A172 (cell line): Measurements from ENCODE around the gene PLXND1. TPM values are rescaled to one million over a fixed set of nuclear protein-coding genes. Genes with fewer than 3 reads are reported as not detected.
"Not testable (repeated sequence)": the region's sequence is repeated elsewhere in the genome, so short reads cannot be mapped to it uniquely, and the experiment has no call there.

ENCODE experiments used
- DNase-seq: peaks from one replicate; pipeline ENCODE4 v3.0.0-alpha.2; 2015; ENCODE audit warnings: low spot score
- total RNA-seq: library from RNA; depleted of rRNA; stranded (reverse); fragments of >200 nt; shearing (Covaris generic); gene quantifications from 2 replicates; pipeline ENCODE4 v1.2.3, GENCODE V29; 2014

The PLXND1 gene
- total RNA-seq, 1 experiment from 2014 or later = 210 TPM

DNA sequence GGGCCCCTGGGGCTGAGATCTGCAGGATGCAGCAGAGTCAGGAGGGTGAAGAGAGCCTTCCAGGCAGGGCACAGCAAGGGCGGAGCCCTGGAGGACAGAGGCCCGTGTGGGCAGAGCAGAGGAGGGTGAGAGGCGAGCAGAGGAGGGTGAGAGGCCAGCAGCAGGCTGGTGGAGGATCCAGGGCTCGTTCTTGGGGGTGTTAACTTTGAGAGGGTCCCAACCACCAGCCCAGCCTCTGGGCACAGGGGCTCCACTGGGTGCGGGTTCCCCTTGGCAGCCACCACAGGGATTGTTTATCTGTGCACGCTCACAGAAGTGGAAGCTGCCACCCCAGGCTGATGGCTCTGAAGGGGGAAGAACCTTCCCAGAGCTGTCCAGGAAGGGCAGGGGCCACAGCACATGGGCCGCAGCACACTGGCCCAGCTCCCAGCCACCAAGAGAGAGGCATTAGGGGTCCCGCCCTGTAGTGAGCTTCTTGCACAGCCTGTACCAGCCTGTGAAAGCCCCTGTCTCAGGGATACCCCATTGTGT, 9.3 kb upstream of the PLXND1 start:
- DNase-seq = no peak

DNA sequence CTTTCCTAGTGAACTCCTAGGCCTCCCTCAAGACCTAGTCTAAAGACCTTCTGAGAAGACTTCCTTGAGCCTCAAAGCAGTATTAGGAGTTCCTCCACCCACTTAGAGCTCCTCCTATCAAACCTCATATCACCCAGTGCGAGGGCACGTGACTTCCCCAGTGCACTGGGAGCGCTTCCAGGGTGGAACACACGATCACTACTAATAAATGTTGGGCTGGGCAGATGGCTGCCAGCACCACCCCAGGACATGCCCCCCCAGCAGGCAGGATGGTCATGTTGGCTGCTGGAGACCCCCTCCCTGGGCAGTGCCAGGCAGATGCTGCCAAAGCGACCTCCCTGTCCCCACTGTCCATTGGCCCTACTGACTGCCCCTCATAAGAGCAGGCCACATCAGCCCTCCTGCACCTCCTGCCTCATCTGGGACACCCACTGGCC, 8.5 kb upstream of the PLXND1 start:
- peak; percentile 61 for DNase-seq

GRCh38 chr3:129614435-129614834, 8.0 kb upstream of the PLXND1 start:
- DNase-seq = no peak

- no peak for DNase-seq
These were observed 6.9 kb upstream of the PLXND1 start for GRCh38 chr3:129613367-129613740.

- peak; percentile 92 for DNase-seq
These were observed 6.3 kb upstream of the PLXND1 start for GRCh38 chr3:129612534-129613366.

DNA sequence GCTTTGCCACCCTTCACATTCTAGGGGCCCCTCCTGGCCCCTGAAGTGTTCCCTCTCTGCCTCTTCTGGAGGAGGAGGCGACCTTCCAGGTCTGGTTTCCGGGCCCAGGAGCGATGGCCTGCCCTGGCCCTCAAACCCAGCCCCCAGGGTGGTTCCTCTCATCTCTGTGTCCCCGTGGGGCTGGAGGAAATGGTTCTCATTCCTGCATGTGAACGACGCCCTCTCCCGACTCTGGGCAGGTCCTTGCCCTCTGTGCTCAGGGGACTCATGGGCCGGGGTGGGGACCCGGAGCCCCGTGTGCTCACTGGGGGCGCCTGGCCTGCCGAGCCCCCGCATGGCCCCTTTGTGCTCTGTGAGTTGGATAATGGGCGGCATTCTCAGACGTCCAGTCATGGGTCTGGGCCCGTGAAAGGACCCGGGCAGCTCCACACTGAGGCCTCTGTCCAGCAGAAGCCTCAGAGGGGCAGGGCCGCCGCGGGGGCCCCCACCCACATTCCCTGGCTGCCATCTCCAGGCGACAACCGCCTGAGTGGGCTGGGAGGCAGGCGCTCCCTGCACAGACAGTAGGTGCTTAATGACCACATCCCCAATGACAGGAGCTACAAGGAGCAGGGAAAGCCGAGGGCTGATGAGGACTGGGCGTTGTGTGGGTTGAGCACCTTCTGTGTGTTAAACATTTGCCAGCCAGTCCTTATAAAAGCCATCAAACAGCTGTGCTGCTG, 5.5 kb upstream of the PLXND1 start:
- DNase-seq = peak; percentile 89

- DNase-seq = no peak
These were observed 4.9 kb upstream of the PLXND1 start for GRCh38 chr3:129611446-129611800.

- not testable (repeated sequence) for DNase-seq
These were observed 4.4 kb upstream of the PLXND1 start for GRCh38 chr3:129610794-129611445.

- no peak for DNase-seq
These were observed 3.8 kb upstream of the PLXND1 start for GRCh38 chr3:129610276-129610675.

DNA sequence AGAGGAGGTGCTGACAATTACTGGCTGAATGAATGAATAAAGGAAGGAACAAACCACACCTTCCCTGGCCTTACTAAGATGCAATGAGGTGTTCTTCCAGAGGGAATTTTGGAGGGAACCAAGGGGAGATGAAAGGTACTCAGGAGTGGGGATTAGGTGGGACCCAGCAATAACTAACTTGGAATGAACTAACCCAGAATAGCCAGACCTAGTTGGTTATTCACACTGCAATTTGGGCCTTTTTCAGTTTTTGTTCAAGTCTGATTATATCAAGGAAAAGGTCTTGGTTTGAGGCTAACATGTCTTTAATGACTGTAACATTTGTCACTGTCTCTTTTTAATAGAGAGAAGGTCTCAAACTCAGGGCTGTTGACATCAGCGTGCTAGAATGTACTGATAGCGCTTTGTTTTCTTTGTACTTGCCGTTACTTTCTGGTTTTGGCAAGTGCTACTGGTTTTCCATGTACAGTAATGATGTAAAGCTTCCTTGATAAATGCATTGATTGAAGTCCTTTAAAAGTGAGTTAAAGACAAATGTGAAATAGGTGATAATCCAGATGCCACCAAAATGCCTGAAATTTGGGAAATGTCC, 3.2 kb upstream of the PLXND1 start:
- DNase-seq = peak; percentile 87

DNA sequence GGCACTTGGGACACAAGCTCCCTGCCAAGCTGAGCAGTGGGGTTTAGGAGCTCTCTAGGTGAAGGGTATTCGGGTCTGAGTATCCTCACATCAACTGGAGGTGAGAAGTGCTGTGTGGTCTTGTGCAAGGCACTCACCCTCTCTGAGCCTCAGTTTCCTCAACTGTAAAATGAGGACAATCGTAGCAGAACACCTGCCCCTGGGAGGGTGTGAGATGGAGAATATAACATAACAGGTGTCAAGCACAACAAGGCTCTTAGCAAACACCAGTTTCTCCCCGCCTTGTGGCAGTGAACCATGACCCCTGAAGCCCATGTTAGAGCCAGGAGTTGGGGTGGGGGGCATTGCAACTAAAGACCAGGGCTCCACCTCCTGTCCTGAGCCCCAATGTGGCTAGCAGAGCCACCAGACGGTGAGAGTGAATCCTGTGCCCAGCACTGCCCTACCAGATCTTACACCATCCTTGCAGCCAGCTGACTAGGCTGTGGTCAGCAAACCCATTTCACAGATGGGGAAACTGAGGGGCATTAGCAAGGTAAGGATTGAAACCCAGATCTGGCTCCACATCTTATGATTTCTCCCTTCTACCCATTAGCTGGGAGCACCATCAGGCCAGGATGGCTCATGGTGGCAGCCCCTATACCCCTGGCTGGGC, 2.6 kb upstream of the PLXND1 start:
- DNase-seq = no peak

DNA sequence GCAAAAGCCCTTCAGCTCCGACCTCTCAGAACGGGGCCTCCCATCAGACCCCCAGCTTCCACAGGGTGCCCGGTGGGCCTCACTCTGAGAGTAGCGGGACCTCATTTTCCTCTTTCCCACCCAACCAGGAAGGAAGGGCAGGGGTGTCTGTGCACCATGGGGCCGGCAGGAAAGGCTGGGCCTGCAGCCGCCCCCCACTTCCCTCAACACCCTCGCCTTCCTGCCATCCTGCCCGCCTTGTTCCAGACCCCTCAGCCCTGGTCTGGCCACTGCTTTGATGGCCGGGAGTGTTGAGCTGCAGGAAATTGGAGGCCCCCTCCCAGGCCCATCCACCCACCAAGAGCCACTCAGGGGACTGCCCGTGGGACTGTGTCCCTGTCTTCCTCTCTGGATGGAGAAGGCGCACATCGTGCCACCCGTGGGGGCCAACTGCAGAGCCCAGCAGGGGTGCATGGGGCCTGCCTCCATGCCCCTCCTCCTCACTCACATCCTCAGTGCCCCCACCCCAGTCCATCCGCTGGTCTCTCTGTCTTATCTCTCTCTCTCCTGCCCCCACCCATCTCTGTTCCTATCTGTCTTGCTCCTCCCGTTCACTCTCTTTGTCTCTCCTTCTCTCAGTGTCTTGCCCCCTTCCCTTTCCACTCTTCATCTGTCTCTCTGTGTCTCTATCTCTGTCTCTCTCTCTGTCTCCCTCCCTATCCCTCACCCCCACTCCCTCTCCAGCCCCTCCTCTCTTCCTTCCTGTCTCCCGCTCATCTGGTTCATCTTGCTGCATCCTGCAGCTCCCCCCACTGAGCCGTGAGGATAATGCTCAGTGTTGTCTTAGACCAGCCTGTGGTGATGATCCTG, 1.8 kb upstream of the PLXND1 start:
- DNase-seq = peak; percentile 81

GRCh38 chr3:129607391-129608068, 1.1 kb upstream of the PLXND1 start:
- no peak for DNase-seq

- peak; percentile 63 for DNase-seq
These were observed 397 bp downstream of the PLXND1 start for GRCh38 chr3:129605922-129606635.

DNA sequence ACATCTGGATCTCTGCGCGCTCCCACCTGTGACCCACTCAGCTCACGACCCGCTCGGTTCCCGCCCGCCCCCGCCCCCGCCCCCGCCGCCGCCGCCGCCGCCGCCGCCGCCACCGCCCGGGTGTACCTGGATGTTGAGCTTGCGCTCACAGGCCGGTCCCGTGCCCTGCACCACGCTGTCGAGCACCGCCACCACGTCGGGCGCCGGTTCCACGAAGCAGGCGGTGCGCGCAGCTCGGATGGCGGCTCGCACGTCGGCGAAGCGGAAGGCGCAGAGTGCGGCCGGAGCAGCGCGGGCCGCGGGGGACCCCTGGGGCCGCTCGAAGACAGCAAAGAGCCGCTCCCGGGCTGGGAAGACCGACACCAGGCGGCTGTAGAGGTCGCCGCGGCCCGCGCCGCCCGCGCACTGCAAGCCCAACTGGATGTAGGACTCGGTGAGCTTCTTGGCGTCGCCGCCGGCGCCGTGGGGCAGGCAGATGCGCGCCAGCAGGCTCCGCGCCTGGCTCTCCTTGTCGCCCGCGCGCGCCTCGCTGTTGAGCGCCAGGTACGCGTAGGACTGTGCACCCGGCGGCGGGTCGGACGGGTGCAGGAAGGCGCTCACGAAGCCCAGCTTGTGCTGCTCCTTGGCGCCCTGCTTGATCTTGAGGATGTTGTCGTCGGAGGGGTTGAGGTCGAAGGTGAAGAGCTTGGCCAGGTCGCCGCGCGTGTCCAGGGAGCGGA, 1.1 kb downstream of the PLXND1 start:
- no peak for DNase-seq

- no peak for DNase-seq
These were observed 1.7 kb downstream of the PLXND1 start for GRCh38 chr3:129604767-129605166.

DNA sequence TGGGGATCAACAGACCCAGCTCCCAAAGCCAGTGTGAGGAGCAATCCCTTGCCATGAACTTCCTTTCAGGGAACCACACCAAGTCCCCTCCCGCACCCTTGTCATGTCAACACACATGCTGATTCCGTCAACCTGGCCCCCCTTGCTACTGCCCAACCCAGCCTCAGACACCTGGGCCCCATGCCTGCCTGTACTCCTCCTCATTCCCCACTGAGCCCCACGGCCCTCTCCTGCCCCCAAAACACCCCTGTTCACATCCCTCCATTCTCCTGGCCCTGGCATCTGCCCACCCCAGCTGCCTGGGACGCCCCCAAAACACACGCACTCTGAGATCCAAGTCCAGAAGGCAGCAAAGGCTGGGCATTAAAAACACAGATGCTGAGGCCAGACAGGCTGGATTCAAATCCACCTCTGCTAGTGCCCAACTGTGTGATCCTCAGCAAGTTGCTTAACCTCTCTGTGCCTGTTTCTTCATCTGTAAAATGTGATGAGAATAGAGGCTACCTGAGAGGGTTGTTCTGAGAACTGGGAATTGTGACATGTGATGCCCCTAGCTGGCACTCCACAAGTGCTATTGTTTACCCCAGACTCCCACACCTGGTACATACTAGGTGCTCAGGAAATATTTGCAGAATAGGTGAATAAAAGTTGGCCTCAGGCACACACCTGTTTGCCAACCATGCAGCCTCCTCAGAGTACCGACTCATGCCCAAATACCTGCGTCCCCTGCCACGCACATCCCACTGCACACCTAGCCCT, 2.3 kb downstream of the PLXND1 start:
- no peak for DNase-seq

GRCh38 chr3:129603561-129603942, 2.9 kb downstream of the PLXND1 start:
- DNase-seq = no peak
